Peyer's patch (tissue), 4 donors: ENCODE data around the gene IL37.

Experiments
- POLR2A ChIP-seq, 2 donors: fragments of 450-650 bp; IDR thresholded peaks; one replicate each; pipeline ENCODE4 v1.5.1; 2017; ENCODE audit warnings: antibody characterized with exemption in 2 of 2, mild to moderate bottlenecking in 2 of 2, moderate library complexity in 2 of 2
- TF ChIP-seq, protein P1 (sequence below), 6 experiments: fragments of 450-650 bp in 4 of 6; fragments of 200-600 bp in 2 of 6; sonication (generic) in 1 of 6; IDR thresholded peaks; one replicate each; pipeline ENCODE4 v1.5.1; 2017 to 2019; ENCODE audit warnings: antibody characterized with exemption in 6 of 6, mild to moderate bottlenecking in 3 of 6, moderate library complexity in 1 of 6

DNA sequence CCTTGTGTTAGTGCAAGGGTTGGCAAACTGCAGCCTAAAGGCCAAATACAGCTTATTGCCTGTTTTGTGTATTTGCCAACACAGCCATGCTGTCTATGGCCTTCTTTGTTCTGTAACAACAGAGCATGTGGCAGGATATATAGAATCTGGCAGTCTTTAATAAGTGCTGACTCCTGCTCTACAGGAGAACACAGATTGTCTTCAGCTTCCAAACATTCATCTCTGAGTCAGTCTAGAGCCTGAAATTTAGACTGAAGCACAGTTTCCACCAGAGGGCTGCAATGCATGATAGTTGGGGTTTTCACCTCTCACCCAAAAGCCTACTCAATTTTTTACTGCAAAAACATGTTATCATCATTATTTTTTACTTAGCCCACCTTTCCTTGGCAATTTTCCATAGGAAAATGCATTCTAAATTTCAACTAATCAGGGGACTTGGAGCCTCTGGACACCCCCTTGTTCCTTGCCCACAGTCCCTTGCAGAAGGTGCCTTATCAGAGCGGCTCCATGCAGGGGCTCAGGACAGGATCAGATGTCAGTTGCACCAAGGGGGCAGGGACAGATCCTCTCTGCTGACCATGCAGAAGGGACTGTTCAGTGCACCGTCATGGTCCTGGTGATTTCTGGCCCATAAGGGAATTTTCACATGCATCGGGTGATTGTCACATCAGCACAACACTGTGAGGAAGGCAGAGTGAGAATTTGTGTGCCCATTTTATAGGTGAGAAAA lies 12.4 kb downstream of the IL37 start:
- TF ChIP-seq, protein P1, sequence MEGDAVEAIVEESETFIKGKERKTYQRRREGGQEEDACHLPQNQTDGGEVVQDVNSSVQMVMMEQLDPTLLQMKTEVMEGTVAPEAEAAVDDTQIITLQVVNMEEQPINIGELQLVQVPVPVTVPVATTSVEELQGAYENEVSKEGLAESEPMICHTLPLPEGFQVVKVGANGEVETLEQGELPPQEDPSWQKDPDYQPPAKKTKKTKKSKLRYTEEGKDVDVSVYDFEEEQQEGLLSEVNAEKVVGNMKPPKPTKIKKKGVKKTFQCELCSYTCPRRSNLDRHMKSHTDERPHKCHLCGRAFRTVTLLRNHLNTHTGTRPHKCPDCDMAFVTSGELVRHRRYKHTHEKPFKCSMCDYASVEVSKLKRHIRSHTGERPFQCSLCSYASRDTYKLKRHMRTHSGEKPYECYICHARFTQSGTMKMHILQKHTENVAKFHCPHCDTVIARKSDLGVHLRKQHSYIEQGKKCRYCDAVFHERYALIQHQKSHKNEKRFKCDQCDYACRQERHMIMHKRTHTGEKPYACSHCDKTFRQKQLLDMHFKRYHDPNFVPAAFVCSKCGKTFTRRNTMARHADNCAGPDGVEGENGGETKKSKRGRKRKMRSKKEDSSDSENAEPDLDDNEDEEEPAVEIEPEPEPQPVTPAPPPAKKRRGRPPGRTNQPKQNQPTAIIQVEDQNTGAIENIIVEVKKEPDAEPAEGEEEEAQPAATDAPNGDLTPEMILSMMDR (IDR thresholded peaks at IDR 0.05): no peak
- no peak for TF ChIP-seq POLR2A (IDR thresholded peaks at IDR 0.05)
